Measurements from ENCODE around the gene KCNIP4. TPM values are rescaled to one million over a fixed set of nuclear protein-coding genes. Genes with fewer than 3 reads are reported as not detected.

Gene KCNIP4
- total RNA-seq, 1 donor from 2014 or later = not detected

- intact Hi-C loops (cut with micrococcal nuclease) = no loop called here
These were observed 1065.3 kb downstream of the KCNIP4 start for GRCh38 chr4:20883231-20883630.

DNA sequence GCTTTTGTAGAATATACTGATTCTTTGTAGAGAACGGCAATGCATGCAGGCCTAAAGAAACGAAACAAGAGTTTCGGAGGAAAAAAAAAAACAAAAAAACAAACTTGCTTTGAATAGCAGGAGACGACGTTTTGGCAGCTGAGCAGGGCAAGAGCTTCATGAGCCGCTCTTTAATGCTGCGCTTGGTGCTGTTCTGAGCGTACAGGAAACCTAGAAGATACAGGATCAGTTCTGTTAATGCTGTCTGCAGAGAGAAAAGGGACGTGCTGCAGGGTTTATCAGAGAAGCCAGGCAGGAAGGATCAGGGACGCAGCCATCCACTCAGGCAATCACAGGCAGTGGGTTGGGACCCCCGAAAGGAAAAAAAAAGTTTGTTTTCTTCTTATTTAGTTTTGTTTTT, 1066.1 kb downstream of the KCNIP4 start:
- intact Hi-C loops (cut with micrococcal nuclease) = no loop called here

DNA sequence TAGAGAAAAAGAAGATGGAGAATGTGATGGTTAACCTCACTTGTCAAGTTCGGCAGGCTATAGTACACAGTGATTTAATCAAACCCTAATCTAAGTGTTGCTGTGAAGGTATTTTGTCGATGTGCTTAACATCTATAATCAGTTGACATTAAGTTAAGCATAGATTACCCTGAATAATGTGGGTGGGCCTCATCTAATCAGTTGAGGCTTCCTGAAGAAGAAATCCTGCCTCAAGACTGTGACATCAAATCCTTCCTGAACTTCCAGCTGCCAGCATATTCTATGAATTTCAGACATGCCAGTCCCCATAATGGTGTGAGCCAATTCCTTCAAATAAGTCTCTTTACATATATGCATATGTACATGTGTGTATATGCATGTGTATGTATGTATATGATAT, 1066.9 kb downstream of the KCNIP4 start:
- intact Hi-C loops (cut with micrococcal nuclease) = no loop called here

DNA sequence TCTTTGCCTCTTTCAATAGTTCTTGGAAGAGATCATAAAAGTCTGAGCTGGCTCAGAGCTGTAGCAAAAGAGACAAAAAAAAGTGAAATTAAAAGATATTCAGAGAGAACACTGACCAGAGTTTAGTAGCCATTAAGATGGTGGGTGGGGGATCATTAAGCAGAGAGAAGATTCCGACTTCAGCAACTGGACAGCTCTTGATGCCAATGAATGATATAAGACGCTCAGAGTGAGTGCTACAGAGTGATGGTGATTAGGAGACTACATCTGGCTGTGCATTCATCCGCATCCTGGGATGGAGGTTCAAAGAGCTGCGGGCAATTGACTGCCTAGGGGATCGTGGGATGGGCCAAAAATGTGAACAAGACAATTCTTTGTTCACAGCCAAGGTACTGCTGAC, 1069.8 kb downstream of the KCNIP4 start:
- intact Hi-C loops (cut with micrococcal nuclease) = no loop called here

DNA sequence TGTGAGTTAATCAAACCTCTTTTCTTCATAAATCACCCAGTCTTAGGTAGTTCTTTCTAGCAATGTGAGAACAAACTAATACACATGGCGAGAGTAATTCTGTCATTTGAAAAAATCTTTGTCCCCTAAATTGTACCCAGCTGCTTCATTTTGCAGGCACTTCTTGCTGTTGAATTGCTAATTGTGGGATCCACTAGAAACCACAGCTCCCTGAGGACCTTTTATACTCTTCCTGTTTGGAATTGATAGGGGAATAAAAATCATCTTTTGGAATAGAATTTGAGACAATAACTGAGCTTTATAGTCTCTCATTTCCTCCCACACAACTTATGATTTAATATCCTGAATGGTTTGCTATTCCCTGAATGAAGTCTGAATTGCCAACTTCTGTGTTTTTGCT, 1078.1 kb downstream of the KCNIP4 start:
- intact Hi-C loops (cut with micrococcal nuclease) = no loop called here

DNA sequence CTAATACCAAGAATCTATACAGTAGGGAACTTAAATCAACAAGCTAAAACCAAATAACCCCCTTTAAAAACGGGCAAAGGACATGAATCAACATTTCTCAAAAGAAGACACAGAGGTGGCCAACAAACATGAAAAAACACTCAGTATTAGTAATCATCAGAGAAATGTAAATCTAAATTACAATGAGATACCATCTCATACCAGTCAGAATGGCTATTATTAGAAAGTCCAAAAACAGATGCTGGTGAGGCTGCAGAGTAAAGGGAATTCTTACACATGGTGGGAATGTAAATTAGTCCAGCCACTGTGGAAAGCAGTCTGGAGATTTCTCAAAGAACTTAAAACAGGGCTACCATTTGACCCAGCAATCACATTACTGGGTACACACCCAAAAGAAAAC, 1080.5 kb downstream of the KCNIP4 start:
- intact Hi-C loops (cut with micrococcal nuclease) = no loop called here

GRCh38 chr4:20860878-20861277, 1087.7 kb downstream of the KCNIP4 start:
- intact Hi-C loops (cut with micrococcal nuclease) = no loop called here

- intact Hi-C loops (cut with micrococcal nuclease) = no loop called here
These were observed 1089.3 kb downstream of the KCNIP4 start for GRCh38 chr4:20859097-20859781.

DNA sequence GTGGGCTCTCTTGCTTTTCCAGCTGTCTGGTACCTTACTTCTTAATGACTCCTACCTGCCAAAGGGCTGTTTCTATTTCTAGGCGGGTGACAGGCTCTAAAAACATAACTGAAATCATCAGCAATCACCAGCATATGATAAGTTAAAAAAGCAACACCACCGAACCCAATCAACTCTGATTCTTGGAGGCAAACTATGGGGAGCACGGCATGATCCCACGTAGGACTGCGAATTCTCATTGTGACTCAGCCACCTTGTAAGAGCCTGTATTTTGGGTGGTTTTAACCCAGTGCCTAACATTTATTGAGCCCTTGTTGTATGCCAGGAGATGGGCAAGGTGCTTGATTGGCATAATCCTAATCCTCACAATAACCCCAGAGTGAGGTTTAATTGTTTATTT, 1091.5 kb downstream of the KCNIP4 start:
- intact Hi-C loops (cut with micrococcal nuclease) = no loop called here

- intact Hi-C loops (cut with micrococcal nuclease) = no loop called here
These were observed 1101.3 kb downstream of the KCNIP4 start for GRCh38 chr4:20847124-20847747.

GRCh38 chr4:20844311-20844710, 1104.3 kb downstream of the KCNIP4 start:
- intact Hi-C loops (cut with micrococcal nuclease) = no loop called here

GRCh38 chr4:20840648-20841190, 1107.9 kb downstream of the KCNIP4 start:
- intact Hi-C loops (cut with micrococcal nuclease) = no loop called here

DNA sequence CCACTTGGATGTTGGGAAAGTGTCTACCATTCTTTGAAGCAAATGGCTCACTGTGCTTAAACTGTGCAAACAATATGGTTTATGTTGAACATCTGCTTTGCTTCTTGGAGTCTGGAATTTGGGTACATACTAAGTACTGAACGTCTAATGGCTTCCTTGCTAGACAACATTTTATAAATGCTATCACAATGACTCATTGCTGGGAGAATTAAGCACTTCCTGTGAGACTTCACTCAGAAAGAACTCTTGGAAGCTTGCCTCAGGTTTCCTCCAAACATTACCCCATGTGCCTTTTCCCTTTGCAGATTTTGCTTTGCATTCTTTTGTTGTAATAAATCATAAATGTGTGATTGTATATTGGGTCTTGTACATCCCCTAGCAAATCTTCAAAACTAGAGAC, 1108.6 kb downstream of the KCNIP4 start:
- intact Hi-C loops (cut with micrococcal nuclease) = no loop called here

DNA sequence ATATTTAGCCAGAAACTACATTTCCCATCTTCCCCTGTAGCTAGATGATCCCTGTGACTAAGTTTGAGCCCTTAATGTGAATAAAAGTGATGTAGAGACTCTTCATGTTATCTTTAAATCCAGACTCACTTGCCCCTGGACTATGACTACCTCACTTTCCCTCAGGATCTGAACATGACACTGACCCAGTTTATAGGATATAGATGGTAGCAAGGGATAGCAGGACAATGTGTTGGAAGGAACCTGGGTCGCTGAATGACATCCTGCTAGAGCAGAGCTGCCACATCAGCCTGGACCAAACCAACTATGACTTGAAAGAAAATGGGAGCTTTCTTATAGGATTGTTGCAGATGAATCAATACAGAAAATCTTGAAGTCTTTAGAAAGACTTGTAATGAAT, 1110.1 kb downstream of the KCNIP4 start:
- intact Hi-C loops (cut with micrococcal nuclease) = no loop called here

DNA sequence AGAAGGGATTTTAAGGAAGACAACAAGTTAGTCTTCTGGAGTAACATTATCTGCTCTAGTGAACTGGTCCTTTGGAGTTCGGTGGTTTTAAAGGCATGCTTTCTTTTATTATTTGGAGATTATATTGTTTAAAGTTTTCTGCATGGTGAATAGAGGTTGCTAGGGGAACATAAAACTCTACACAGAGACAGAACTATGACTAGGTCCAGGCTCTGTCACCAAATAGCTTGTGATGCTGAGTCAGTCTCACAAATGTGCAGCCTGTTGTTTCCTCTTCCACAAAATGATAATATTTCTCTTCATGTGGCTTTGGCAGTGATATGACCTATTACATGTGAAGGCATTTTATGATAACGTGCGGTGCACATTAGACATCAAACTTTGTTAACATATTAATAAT, 1115.7 kb downstream of the KCNIP4 start:
- intact Hi-C loops (cut with micrococcal nuclease) = no loop called here

DNA sequence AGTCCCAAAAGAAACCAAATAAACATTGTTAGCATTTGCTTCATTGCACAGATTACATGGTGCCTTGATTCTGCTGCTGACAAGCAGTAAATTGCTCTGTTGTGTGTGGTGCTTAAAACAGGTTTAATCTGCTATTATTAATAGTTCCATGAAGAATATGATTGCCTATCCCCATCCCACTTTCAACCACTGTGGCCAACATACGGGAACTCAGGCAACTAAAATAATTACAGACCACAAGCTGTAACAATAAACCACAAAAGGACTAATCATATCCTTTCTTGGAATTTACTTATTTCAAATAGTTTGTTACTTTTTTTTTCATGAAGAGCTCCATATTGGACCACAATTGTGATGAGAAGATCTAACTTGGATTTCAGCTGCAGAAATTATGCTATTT, 1116.8 kb downstream of the KCNIP4 start:
- intact Hi-C loops (cut with micrococcal nuclease) = no loop called here

- intact Hi-C loops (cut with micrococcal nuclease) = no loop called here
These were observed 1118.8 kb downstream of the KCNIP4 start for GRCh38 chr4:20829617-20830357.

- intact Hi-C loops (cut with micrococcal nuclease) = no loop called here
These were observed 1123.1 kb downstream of the KCNIP4 start for GRCh38 chr4:20825505-20825904.

GRCh38 chr4:20816287-20816686, 1132.3 kb downstream of the KCNIP4 start:
- intact Hi-C loops (cut with micrococcal nuclease) = no loop called here

- intact Hi-C loops (cut with micrococcal nuclease) = no loop called here
These were observed 1134.9 kb downstream of the KCNIP4 start for GRCh38 chr4:20813700-20814099.

DNA sequence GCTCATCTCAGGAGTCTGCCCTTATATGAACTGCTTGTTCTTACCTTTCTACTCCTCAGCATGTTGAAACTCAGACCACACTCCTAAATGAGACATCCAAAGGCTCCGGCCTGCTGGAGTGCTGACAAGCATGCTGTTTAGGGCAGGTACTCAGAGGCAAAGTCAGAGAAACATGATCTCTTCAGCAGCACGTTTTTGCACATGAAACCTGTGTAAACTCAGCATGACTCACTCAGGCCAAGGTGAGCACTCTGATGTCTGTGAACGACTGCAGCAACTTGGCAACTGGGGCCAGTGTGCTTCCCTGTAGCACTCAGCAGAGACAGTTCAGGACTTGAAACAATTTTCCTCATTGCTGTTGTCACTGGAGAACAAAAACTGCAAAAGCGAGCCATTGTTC, 1138.8 kb downstream of the KCNIP4 start:
- intact Hi-C loops (cut with micrococcal nuclease) = no loop called here

- intact Hi-C loops (cut with micrococcal nuclease) = no loop called here
These were observed 1142.9 kb downstream of the KCNIP4 start for GRCh38 chr4:20805716-20806115.

Measured in T-helper 2 cell treated with Interferon-gamma antibody and Interleukin-4, amounts not matched to agents 100 ng/mL and 5 ng/mL, for 36 hours (primary cell).